Sigmoid colon (tissue), 7 donors: ENCODE results near the gene TECTB. TPM values are rescaled to one million over a fixed set of nuclear protein-coding genes. Genes with fewer than 3 reads are reported as not detected.

ENCODE experiments used
- DNase-seq: peaks from one replicate; pipeline ENCODE4 v3.0.0-alpha.2; 2019
- H3K27ac ChIP-seq, 4 donors: fragments of 200-600 bp; sonication (generic); one replicate each; pipeline ENCODE4 v1.5.1; 2016 to 2019; ENCODE audit warnings: mild to moderate bottlenecking in 1 of 4
- H3K27me3 ChIP-seq, 3 donors: fragments of 200-600 bp; sonication (generic); one replicate each; pipeline ENCODE4 v1.5.1; 2019; ENCODE audit warnings: mild to moderate bottlenecking in 1 of 3
- H3K36me3 ChIP-seq, 4 donors: fragments of 200-600 bp; sonication (generic); one replicate each; pipeline ENCODE4 v1.5.1; 2016 to 2019
- H3K4me1 ChIP-seq, 4 donors: fragments of 200-600 bp; sonication (generic); one replicate each; pipeline ENCODE4 v1.5.1; 2017 to 2019
- H3K4me3 ChIP-seq, 4 donors: fragments of 200-600 bp; sonication (generic); one replicate each; pipeline ENCODE4 v1.5.1; 2017 to 2019; ENCODE audit warnings: mild to moderate bottlenecking in 2 of 4, moderate library complexity in 1 of 4
- H3K9me3 ChIP-seq, 4 donors: fragments of 200-600 bp in 3 of 4; sonication (generic) in 3 of 4; one replicate each; pipeline versions ENCODE4 v1.5.1 to v1.6.1; 2013 to 2019
- CTCF ChIP-seq, 4 experiments: fragments of 450-650 bp in 3 of 4; fragments of 200-600 bp in 1 of 4; IDR thresholded peaks; one replicate each; pipeline ENCODE4 v1.5.1; 2016 to 2019; ENCODE audit warnings: antibody characterized with exemption in 4 of 4, mild to moderate bottlenecking in 3 of 4, moderate library complexity in 2 of 4
- EP300 ChIP-seq, 4 donors: sonication (generic); formaldehyde crosslinking; IDR thresholded peaks; one replicate each; pipeline ENCODE4 v1.6.1; 2017; ENCODE audit warnings: antibody characterized with exemption in 4 of 4
- POLR2A ChIP-seq, 2 donors: fragments of 450-650 bp; IDR thresholded peaks; one replicate each; pipeline ENCODE4 v1.6.1; 2016; ENCODE audit warnings: antibody characterized with exemption in 2 of 2, mild to moderate bottlenecking in 2 of 2, moderate library complexity in 2 of 2
- POLR2AphosphoS5 ChIP-seq, 4 donors: sonication (generic); formaldehyde crosslinking; IDR thresholded peaks; one replicate each; pipeline ENCODE4 v1.6.1; 2017; ENCODE audit warnings: antibody characterized with exemption in 4 of 4
- WGBS, 2 donors: extraction: QIAGEN DNeasy Blood & Tissue Kit; methylation state at CpG; one replicate each; pipeline ENCODE4 v1.1.7; 2013; 5-methylcytosine and 5-hydroxymethylcytosine counted together
- intact Hi-C: fragments of 100-400 bp; cut with DNase I; formaldehyde crosslinking; loops from one replicate; pipeline ENCODE4 v1.15.1; 2023
- polyA plus RNA-seq, 3 donors: library from polyadenylated mRNA; stranded (reverse); fragments of 200-250 nt; gene quantifications; one replicate each; pipeline ENCODE4 v1.2.3, GENCODE V29; 2013
- total RNA-seq, 4 donors: library from RNA; depleted of rRNA; stranded (reverse); fragments of >200 nt; gene quantifications; one replicate each; pipeline ENCODE4 v1.1.0, GENCODE V29; 2016
- donor health status: healthy with polysubstance abuse.
- donor health status: Bipolar disorder and iron deficiency.
- donor health status: healthy.

TECTB gene
- total and polyA plus RNA-seq, 7 donors = not detected

GRCh38 chr10:112347709-112348671 is 64.8 kb downstream of the TECTB start:
- Histone ChIP-seq H3K36me3 (no peaks in the 10 kb centered on the region), H3K27ac (no peak overlapping the region), H3K4me1 (no peaks in the 10 kb centered on the region), H3K9me3 (no peaks in the 10 kb centered on the region), H3K27me3 (no peaks in the 10 kb centered on the region), H3K4me3 (no peak overlapping the region)
- no peak for DNase-seq
- no peak for TF ChIP-seq POLR2AphosphoS5 (IDR thresholded peaks at IDR 0.05)
- no peak for TF ChIP-seq CTCF (IDR thresholded peaks at IDR 0.05)
- TF ChIP-seq EP300 (IDR thresholded peaks at IDR 0.05) = no peak
- no peak for TF ChIP-seq POLR2A (IDR thresholded peaks at IDR 0.05)
- intact Hi-C loops = no loop called here
- WGBS, 2 donors = 25 to 72% methylated on average over 12 of the region's 12 CpGs

- no peak overlapping the region for H3K4me3 ChIP-seq
- intact Hi-C loops = no loop called here
- WGBS, 2 donors = 93 to 97% methylated on average over 1 of the region's 1 CpG
- H3K4me1 ChIP-seq = no peaks in the 10 kb centered on the region
- H3K27me3 ChIP-seq = no peaks in the 10 kb centered on the region
- H3K27ac ChIP-seq = no peak overlapping the region
- TF ChIP-seq POLR2A (IDR thresholded peaks at IDR 0.05) (no peak), POLR2AphosphoS5 (IDR thresholded peaks at IDR 0.05) (no peak)
- no peaks in the 10 kb centered on the region for H3K36me3 ChIP-seq
- no peak for DNase-seq
- H3K9me3 ChIP-seq = no peaks in the 10 kb centered on the region
Observed at GRCh38 chr10:112348759-112349158, 65.6 kb downstream of the TECTB start.

GRCh38 chr10:112349521-112350085 is 66.4 kb downstream of the TECTB start:
- intact Hi-C loops = no loop called here
- H3K27me3 ChIP-seq = no peaks in the 10 kb centered on the region
- no peak for DNase-seq
- H3K9me3 ChIP-seq = no peaks in the 10 kb centered on the region
- H3K4me1 ChIP-seq = no peaks in the 10 kb centered on the region
- no peak overlapping the region for H3K4me3 ChIP-seq
- H3K36me3 ChIP-seq = no peaks in the 10 kb centered on the region
- no peak overlapping the region for H3K27ac ChIP-seq
- 95 to 96% methylated on average over 46 of the region's 46 CpGs for WGBS, 2 donors
- no peak for TF ChIP-seq POLR2A (IDR thresholded peaks at IDR 0.05)
- no peak for TF ChIP-seq CTCF (IDR thresholded peaks at IDR 0.05)
- TF ChIP-seq EP300 (IDR thresholded peaks at IDR 0.05) = no peak
- no peak for TF ChIP-seq POLR2AphosphoS5 (IDR thresholded peaks at IDR 0.05)

- Histone ChIP-seq H3K9me3 (no peaks in the 10 kb centered on the region), H3K36me3 (no peaks in the 10 kb centered on the region), H3K27me3 (no peaks in the 10 kb centered on the region), H3K4me3 (no peak overlapping the region), H3K4me1 (no peaks in the 10 kb centered on the region), H3K27ac (no peak overlapping the region)
- intact Hi-C loops = no loop called here
- DNase-seq = no peak
- TF ChIP-seq POLR2AphosphoS5 (IDR thresholded peaks at IDR 0.05) (no peak), EP300 (IDR thresholded peaks at IDR 0.05) (no peak), CTCF (IDR thresholded peaks at IDR 0.05) (no peak), POLR2A (IDR thresholded peaks at IDR 0.05) (no peak)
- WGBS, 2 donors = 91 to 95% methylated on average over 8 of the region's 8 CpGs
Observed at GRCh38 chr10:112351146-112351545, 67.9 kb downstream of the TECTB start.

GRCh38 chr10:112352044-112352443 is 68.8 kb downstream of the TECTB start:
- no peaks in the 10 kb centered on the region for H3K36me3 ChIP-seq
- H3K4me1 ChIP-seq = no peaks in the 10 kb centered on the region
- WGBS, 2 donors = 74 to 79% methylated on average over 3 of the region's 3 CpGs
- H3K4me3 ChIP-seq = no peak overlapping the region
- DNase-seq = no peak
- TF ChIP-seq EP300 (IDR thresholded peaks at IDR 0.05) = no peak
- no peak for TF ChIP-seq POLR2A (IDR thresholded peaks at IDR 0.05)
- no peak for TF ChIP-seq POLR2AphosphoS5 (IDR thresholded peaks at IDR 0.05)
- no peak for TF ChIP-seq CTCF (IDR thresholded peaks at IDR 0.05)
- H3K9me3 ChIP-seq = no peaks in the 10 kb centered on the region
- no peak overlapping the region for H3K27ac ChIP-seq
- intact Hi-C loops = no loop called here
- no peaks in the 10 kb centered on the region for H3K27me3 ChIP-seq
